Measurements from ENCODE around the gene TMEM191C. TPM values are rescaled to one million over a fixed set of nuclear protein-coding genes. Genes with fewer than 3 reads are reported as not detected.
"Not testable (repeated sequence)": the region's sequence is repeated elsewhere in the genome, so short reads cannot be mapped to it uniquely, and the experiment has no call there.

TMEM191C gene
- total RNA-seq, 1 donor from 2014 or later: 0.67 TPM

GRCh38 chr22:21472984-21473383 lies 5.8 kb downstream of the TMEM191C start:
- H3K27ac Mint-ChIP-seq; H3K9me3 Mint-ChIP-seq; H3K4me1 Mint-ChIP-seq (ENCODE audit: low read depth); H3K4me3 Mint-ChIP-seq; DNase-seq (ENCODE audit: low spot score); H3K27me3 Mint-ChIP-seq (ENCODE audit: insufficient read depth); intact Hi-C loops (cut with micrococcal nuclease); H3K36me3 Mint-ChIP-seq (ENCODE audit: low read depth): not testable (repeated sequence)

GRCh38 chr22:21473664-21474063 lies 6.5 kb downstream of the TMEM191C start:
- DNase-seq (ENCODE audit: low spot score); H3K27me3 Mint-ChIP-seq (ENCODE audit: insufficient read depth); H3K36me3 Mint-ChIP-seq (ENCODE audit: low read depth); H3K4me3 Mint-ChIP-seq; H3K4me1 Mint-ChIP-seq (ENCODE audit: low read depth); H3K9me3 Mint-ChIP-seq; H3K27ac Mint-ChIP-seq; intact Hi-C loops (cut with micrococcal nuclease): not testable (repeated sequence)

GRCh38 chr22:21484039-21484438 lies 16.9 kb downstream of the TMEM191C start:
- H3K27me3 Mint-ChIP-seq (ENCODE audit: insufficient read depth); intact Hi-C loops (cut with micrococcal nuclease); H3K4me3 Mint-ChIP-seq; H3K4me1 Mint-ChIP-seq (ENCODE audit: low read depth); DNase-seq (ENCODE audit: low spot score); H3K9me3 Mint-ChIP-seq; H3K36me3 Mint-ChIP-seq (ENCODE audit: low read depth); H3K27ac Mint-ChIP-seq: not testable (repeated sequence)

GRCh38 chr22:21487723-21488122 lies 20.5 kb downstream of the TMEM191C start:
- intact Hi-C loops (cut with micrococcal nuclease); DNase-seq (ENCODE audit: low spot score); H3K9me3 Mint-ChIP-seq; H3K4me1 Mint-ChIP-seq (ENCODE audit: low read depth); H3K27me3 Mint-ChIP-seq (ENCODE audit: insufficient read depth); H3K4me3 Mint-ChIP-seq; H3K27ac Mint-ChIP-seq; H3K36me3 Mint-ChIP-seq (ENCODE audit: low read depth): not testable (repeated sequence)

- DNase-seq (ENCODE audit: low spot score); intact Hi-C loops (cut with micrococcal nuclease); H3K9me3 Mint-ChIP-seq; H3K4me3 Mint-ChIP-seq; H3K4me1 Mint-ChIP-seq (ENCODE audit: low read depth); H3K36me3 Mint-ChIP-seq (ENCODE audit: low read depth); H3K27ac Mint-ChIP-seq; H3K27me3 Mint-ChIP-seq (ENCODE audit: insufficient read depth): not testable (repeated sequence)
These were observed 22.0 kb downstream of the TMEM191C start for GRCh38 chr22:21489149-21489680.

- H3K36me3 Mint-ChIP-seq (ENCODE audit: low read depth); H3K27ac Mint-ChIP-seq; H3K4me3 Mint-ChIP-seq; H3K4me1 Mint-ChIP-seq (ENCODE audit: low read depth); H3K9me3 Mint-ChIP-seq; H3K27me3 Mint-ChIP-seq (ENCODE audit: insufficient read depth); DNase-seq (ENCODE audit: low spot score); intact Hi-C loops (cut with micrococcal nuclease): not testable (repeated sequence)
These were observed 23.4 kb downstream of the TMEM191C start for GRCh38 chr22:21490556-21490955.

GRCh38 chr22:21492271-21492670 lies 25.1 kb downstream of the TMEM191C start:
- H3K27ac Mint-ChIP-seq; DNase-seq (ENCODE audit: low spot score); intact Hi-C loops (cut with micrococcal nuclease); H3K36me3 Mint-ChIP-seq (ENCODE audit: low read depth); H3K4me1 Mint-ChIP-seq (ENCODE audit: low read depth); H3K9me3 Mint-ChIP-seq; H3K27me3 Mint-ChIP-seq (ENCODE audit: insufficient read depth); H3K4me3 Mint-ChIP-seq: not testable (repeated sequence)

- H3K9me3 Mint-ChIP-seq; H3K4me3 Mint-ChIP-seq; H3K36me3 Mint-ChIP-seq (ENCODE audit: low read depth); intact Hi-C loops (cut with micrococcal nuclease); DNase-seq (ENCODE audit: low spot score); H3K27ac Mint-ChIP-seq; H3K4me1 Mint-ChIP-seq (ENCODE audit: low read depth); H3K27me3 Mint-ChIP-seq (ENCODE audit: insufficient read depth): not testable (repeated sequence)
These were observed 26.9 kb downstream of the TMEM191C start for GRCh38 chr22:21493789-21494782.

- H3K27ac Mint-ChIP-seq; H3K27me3 Mint-ChIP-seq (ENCODE audit: insufficient read depth); H3K9me3 Mint-ChIP-seq; H3K4me3 Mint-ChIP-seq; H3K4me1 Mint-ChIP-seq (ENCODE audit: low read depth); intact Hi-C loops (cut with micrococcal nuclease); H3K36me3 Mint-ChIP-seq (ENCODE audit: low read depth); DNase-seq (ENCODE audit: low spot score): not testable (repeated sequence)
These were observed 30.8 kb downstream of the TMEM191C start for GRCh38 chr22:21497984-21498383.

GRCh38 chr22:21498489-21498888 lies 31.3 kb downstream of the TMEM191C start:
- H3K9me3 Mint-ChIP-seq; H3K27me3 Mint-ChIP-seq (ENCODE audit: insufficient read depth); H3K4me3 Mint-ChIP-seq; H3K36me3 Mint-ChIP-seq (ENCODE audit: low read depth); intact Hi-C loops (cut with micrococcal nuclease); H3K4me1 Mint-ChIP-seq (ENCODE audit: low read depth); DNase-seq (ENCODE audit: low spot score); H3K27ac Mint-ChIP-seq: not testable (repeated sequence)

GRCh38 chr22:21499623-21500506 lies 32.7 kb downstream of the TMEM191C start:
- intact Hi-C loops (cut with micrococcal nuclease); H3K4me1 Mint-ChIP-seq (ENCODE audit: low read depth); DNase-seq (ENCODE audit: low spot score); H3K36me3 Mint-ChIP-seq (ENCODE audit: low read depth); H3K9me3 Mint-ChIP-seq; H3K27me3 Mint-ChIP-seq (ENCODE audit: insufficient read depth); H3K27ac Mint-ChIP-seq; H3K4me3 Mint-ChIP-seq: not testable (repeated sequence)

- not testable (repeated sequence) for H3K4me1 Mint-ChIP-seq (ENCODE audit: low read depth); H3K27me3 Mint-ChIP-seq (ENCODE audit: insufficient read depth); DNase-seq (ENCODE audit: low spot score)
These were observed 43.2 kb downstream of the TMEM191C start for GRCh38 chr22:21510397-21510796.

GRCh38 chr22:21512022-21512421 lies 44.8 kb downstream of the TMEM191C start:
- H3K27ac Mint-ChIP-seq; DNase-seq (ENCODE audit: low spot score); H3K27me3 Mint-ChIP-seq (ENCODE audit: insufficient read depth); H3K36me3 Mint-ChIP-seq (ENCODE audit: low read depth); intact Hi-C loops (cut with micrococcal nuclease); H3K4me1 Mint-ChIP-seq (ENCODE audit: low read depth); H3K9me3 Mint-ChIP-seq; H3K4me3 Mint-ChIP-seq: not testable (repeated sequence)

More at GRCh38 chr22:21510397-21510796, 43.2 kb downstream of the TMEM191C start:
- H3K4me3 Mint-ChIP-seq; intact Hi-C loops (cut with micrococcal nuclease); H3K36me3 Mint-ChIP-seq (ENCODE audit: low read depth); H3K27ac Mint-ChIP-seq; H3K9me3 Mint-ChIP-seq: not testable (repeated sequence)
